ENCODE results near the gene CDCA5. TPM values are rescaled to one million over a fixed set of nuclear protein-coding genes. Genes with fewer than 3 reads are reported as not detected.
A peak's percentile ranks its signal among the peaks of the same experiment; 100 is the strongest.

Gene CDCA5
- total and polyA plus RNA-seq, 9 donors: 0.38 to 2.8 (median 0.79) TPM; not detected in 1

DNA sequence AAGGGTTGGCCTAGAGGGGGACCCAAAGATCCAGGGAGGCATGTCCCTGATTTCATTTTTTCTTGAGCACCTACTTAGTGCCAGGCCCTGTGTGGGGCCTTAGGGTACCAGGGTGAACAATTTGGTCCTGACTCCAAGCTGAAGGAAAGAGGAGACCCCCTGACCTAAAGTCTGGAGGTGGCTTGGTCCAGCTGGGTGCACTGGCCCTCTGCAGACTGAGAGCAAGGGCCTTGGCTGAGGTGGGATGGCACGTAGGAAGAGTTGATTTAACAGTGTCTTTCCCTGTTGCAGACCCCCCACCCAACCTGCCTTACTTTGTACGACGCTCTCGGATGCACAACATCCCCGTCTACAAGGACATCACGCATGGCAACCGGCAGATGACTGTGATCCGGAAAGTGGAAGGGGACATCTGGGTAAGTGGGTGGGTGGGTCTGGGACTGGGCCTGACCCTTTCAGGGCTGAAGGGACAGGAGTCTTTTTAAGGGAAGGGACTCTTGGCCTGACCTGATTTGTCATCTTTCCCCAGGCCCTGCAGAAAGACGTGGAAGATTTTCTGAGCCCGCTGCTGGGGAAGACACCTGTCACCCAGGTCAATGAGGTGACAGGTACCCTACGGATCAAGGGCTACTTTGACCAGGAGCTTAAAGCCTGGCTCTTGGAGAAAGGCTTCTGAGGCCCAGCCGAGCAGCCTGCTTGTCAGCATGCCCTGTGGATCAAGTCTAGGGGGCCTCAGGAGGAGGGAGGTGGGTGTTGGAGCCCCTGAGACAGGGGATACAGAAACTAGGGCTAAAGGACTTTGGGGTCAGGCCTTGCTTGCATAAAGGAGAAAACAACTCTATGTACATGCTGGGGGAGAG, 41.6 kb upstream of the CDCA5 start:
- Histone ChIP-seq H3K27ac (no peak overlapping the region), H3K9me3 (no peaks in the 10 kb centered on the region), H3K4me1 (ENCODE audit: insufficient read depth) (no peaks in the 10 kb centered on the region), H3K27me3 (no peaks in the 10 kb centered on the region), H3K4me3 (no peak overlapping the region), H3K36me3 (no peaks in the 10 kb centered on the region)
- no peak for DNase-seq
- intact Hi-C loops (cut with DNase I): loop anchor here in 1 of 4 donors (2.0 kb wide), 1 partner anchor 33 kb away; no protein-coding TSS in a partner anchor
- 79 to 82% (median 80%) methylated on average over 12 of the region's 12 CpGs for WGBS, 3 donors
- TF ChIP-seq, protein P1, sequence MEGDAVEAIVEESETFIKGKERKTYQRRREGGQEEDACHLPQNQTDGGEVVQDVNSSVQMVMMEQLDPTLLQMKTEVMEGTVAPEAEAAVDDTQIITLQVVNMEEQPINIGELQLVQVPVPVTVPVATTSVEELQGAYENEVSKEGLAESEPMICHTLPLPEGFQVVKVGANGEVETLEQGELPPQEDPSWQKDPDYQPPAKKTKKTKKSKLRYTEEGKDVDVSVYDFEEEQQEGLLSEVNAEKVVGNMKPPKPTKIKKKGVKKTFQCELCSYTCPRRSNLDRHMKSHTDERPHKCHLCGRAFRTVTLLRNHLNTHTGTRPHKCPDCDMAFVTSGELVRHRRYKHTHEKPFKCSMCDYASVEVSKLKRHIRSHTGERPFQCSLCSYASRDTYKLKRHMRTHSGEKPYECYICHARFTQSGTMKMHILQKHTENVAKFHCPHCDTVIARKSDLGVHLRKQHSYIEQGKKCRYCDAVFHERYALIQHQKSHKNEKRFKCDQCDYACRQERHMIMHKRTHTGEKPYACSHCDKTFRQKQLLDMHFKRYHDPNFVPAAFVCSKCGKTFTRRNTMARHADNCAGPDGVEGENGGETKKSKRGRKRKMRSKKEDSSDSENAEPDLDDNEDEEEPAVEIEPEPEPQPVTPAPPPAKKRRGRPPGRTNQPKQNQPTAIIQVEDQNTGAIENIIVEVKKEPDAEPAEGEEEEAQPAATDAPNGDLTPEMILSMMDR (IDR thresholded peaks at IDR 0.05): no peak
- TF ChIP-seq POLR2A (IDR thresholded peaks at IDR 0.05) (no peak), EP300 (IDR thresholded peaks at IDR 0.05) (no peak)

DNA sequence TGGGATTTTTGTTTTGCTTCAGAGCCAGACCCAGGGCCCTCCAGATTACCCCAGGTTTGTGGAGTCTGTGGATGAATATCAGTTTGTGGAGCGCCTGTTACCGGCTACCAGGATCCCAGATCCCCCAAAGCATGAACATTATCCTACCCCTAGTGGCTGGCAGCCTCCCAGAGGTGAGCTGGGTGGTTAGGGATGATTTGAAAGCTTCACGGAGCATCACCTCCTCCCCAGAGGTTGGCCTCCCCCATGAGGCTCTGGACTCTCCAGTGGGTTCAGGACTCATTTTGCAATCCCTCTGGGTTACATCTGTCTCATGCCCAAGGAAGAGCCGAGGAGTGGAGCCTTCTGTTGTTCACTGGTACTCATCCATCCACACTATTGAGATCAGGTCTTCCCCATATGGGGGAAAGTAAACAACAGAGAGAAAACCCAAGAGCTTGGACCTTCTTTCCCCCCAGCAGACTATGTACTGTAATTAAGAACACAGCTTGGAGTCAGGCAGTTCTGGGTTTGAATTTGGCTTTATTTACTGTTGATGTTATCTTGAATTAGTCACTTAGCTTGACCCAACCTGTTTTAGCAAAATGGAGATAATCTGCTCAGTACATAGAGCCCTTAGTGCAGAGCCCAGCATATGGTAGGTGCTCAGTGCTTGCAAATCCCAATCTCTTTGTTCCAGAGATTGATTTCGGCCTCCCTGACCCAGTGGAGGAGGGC, 40.8 kb upstream of the CDCA5 start:
- no peaks in the 10 kb centered on the region for H3K27me3 ChIP-seq
- TF ChIP-seq EP300 (IDR thresholded peaks at IDR 0.05): no peak
- TF ChIP-seq, protein P1 (IDR thresholded peaks at IDR 0.05): no peak
- no peak for TF ChIP-seq POLR2A (IDR thresholded peaks at IDR 0.05)
- H3K4me3 ChIP-seq: no peak overlapping the region
- 79 to 83% (median 82%) methylated on average over 5 of the region's 5 CpGs for WGBS, 3 donors
- DNase-seq: no peak
- H3K27ac ChIP-seq: no peak overlapping the region
- no peaks in the 10 kb centered on the region for H3K9me3 ChIP-seq
- H3K36me3 ChIP-seq: no peaks in the 10 kb centered on the region
- intact Hi-C loops (cut with DNase I): loop anchor here in 2 of 4 donors (5.0 kb wide), 2 partner anchors 112 to 282 kb away; partner anchors contain the start of genes ARL2 (in 1 of the 2) and CDC42BPG (in 1 of the 2)
- no peaks in the 10 kb centered on the region for H3K4me1 ChIP-seq (ENCODE audit: insufficient read depth)

DNA sequence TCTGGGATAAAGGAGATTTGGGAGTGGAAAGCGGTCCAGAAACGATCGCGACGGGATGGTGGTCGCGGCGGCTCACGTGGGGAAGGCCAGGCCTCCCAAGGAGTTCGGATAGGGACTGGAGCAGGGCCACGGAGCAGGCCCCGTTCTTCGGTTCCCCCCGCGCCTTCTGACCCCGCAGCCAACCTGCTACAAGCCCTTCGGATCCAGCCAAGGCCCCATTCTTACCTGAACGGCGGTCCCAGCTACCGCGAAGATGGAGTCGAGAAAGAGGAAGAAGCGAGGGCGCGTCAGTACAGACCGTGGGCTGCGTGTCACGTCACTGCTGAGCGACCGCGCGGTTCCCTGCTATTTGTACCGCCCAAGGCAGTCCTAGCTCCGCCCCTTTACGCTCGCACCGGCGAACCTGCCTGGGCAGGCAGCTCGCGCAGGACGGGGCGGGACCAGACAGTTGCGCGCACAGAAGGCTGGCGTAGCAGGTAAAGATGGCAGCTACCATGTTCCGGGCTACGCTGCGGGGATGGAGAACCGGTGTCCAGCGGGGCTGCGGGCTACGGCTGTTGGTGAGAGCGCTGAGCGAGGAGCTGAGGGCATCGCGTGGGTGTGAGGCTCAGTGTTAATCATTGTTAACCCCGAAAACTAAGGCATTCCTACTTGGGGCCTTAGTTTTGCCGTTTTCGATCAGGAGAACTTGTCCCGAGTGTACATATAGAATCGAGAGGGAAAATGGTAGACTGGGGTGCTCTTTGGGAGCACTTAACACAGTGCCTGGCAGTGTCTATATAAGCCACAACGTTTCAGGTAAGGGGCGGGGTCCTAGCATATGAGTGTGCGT, 38.2 kb upstream of the CDCA5 start, which contains the start of the genes FAU and MRPL49:
TSS of gene FAU (minus strand) at position 270 of the 832 bp plus-strand sequence. CDS start 321 bp downstream, outside the sequence.
TSS of gene MRPL49 (plus strand) at position 457 of the 832 bp plus-strand sequence. CDS start at position 483, 26 bp downstream.
- Histone ChIP-seq H3K4me1 (ENCODE audit: insufficient read depth) (no peaks in the 10 kb centered on the region), H3K27me3 (no peaks in the 10 kb centered on the region), H3K27ac (peak within 1 kb of the TSS; percentile 69 to 84), H3K36me3 (no peaks in the 10 kb centered on the region), H3K9me3 (no peaks in the 10 kb centered on the region), H3K4me3 (peak within 1 kb of the TSS; percentile 71)
- DNase-seq: peak; percentile 97 to 99 (median 98)
- peak; percentile 86 for TF ChIP-seq POLR2A (IDR thresholded peaks at IDR 0.05)
- TF ChIP-seq, protein P1 (IDR thresholded peaks at IDR 0.05): no peak
- WGBS, 3 donors: 0% methylated on average over 64 of the region's 64 CpGs
- intact Hi-C loops (cut with DNase I): loop anchor here in 2 of 4 donors (5.0 kb wide), 2 partner anchors 110 to 280 kb away; partner anchors contain the start of genes ARL2 (in 1 of the 2) and CDC42BPG (in 1 of the 2)

Measured in ovary (tissue), 9 donors.